ENCODE measurements around the gene ZNF441. TPM values are rescaled to one million over a fixed set of nuclear protein-coding genes. Genes with fewer than 3 reads are reported as not detected.

Gene ZNF441
- total and polyA plus RNA-seq, 10 of the 15 experiments (the other 5 are each of a cell fraction or from before 2014, with no cell fraction given): 1.0 to 9.4 (median 4.3) TPM

GRCh38 chr19:11738746-11739620 lies 27.8 kb upstream of the ZNF441 start, which contains the start of gene ZNF823 (continued):
- peak; percentile 99 for TF ChIP-seq NFYB (IDR thresholded peaks at IDR 0.05; ENCODE audit: insufficient read depth, low read depth, low read length)
- TF ChIP-seq LARP7 (IDR thresholded peaks at IDR 0.05): no peak
- TF ChIP-seq ZNF687 (IDR thresholded peaks at IDR 0.05): 0 out of 2 replicates have a peak, but pooled peaks have one; percentile 5
- no peak for TF ChIP-seq TCF12 (IDR thresholded peaks at IDR 0.05; ENCODE audit: low read depth, low read length)

GRCh38 chr19:11745869-11746268 lies 20.9 kb upstream of the ZNF441 start:
- Histone ChIP-seq H3K4me2 (ENCODE audit: control insufficient read depth, insufficient read depth) (no peak overlapping the region), H3K4me3 (no peak overlapping the region), H3K27me3 (replicated peaks in 1 of 2; ENCODE audit: control insufficient read depth in 2 of 2, insufficient read depth in 2 of 2, low read length in 1 of 2) (no peaks in the 10 kb centered on the region), H3K27ac (ENCODE audit: control insufficient read depth, insufficient read depth) (no peak overlapping the region), H3K36me3 (ENCODE audit: control insufficient read depth in 2 of 2, insufficient read depth in 2 of 2, low read length in 1 of 2) (no peaks in the 10 kb centered on the region), H3K79me2 (ENCODE audit: control insufficient read depth, insufficient read depth, low read length) (no peaks in the 10 kb centered on the region), H3K9me3 (replicated peaks; ENCODE audit: control insufficient read depth, insufficient read depth, low read length) (no peaks in the 10 kb centered on the region), H3K9ac (ENCODE audit: control insufficient read depth, insufficient read depth, low read length) (no peak overlapping the region), H3K4me1 (ENCODE audit: control insufficient read depth, insufficient read depth, low read length) (no peaks in the 10 kb centered on the region), H4K20me1 (ENCODE audit: control insufficient read depth, insufficient read depth) (no peaks in the 10 kb centered on the region), H2AFZ (ENCODE audit: control insufficient read depth, low read depth, low read length) (no peak overlapping the region)
- RAD21 ChIA-PET (ENCODE audit: unreplicated experiment): no interaction called here
- intact Hi-C loops (cut with micrococcal nuclease; ENCODE audit: unreplicated experiment) (no loop called here), in situ Hi-C loops (cut with MboI) (no loop called here)
- POLR2A ChIA-PET: interaction anchor here (0.7 kb wide), 1 partner anchor 1311 kb away, joined by 4 read pairs; no protein-coding TSS in a partner anchor
- no TSS peak for BruUV-seq (replicated peaks)
- SMC1A ChIA-PET (ENCODE audit: uncharacterized antibody, unreplicated experiment): interaction anchor here (0.6 to 1.4 kb wide), 2 partner anchors 12 to 1487 kb away, joined by 3 to 4 read pairs; no protein-coding TSS in a partner anchor
- CTCF ChIA-PET: interaction anchor here (0.6 kb wide), 2 partner anchors 54 to 210 kb away, joined by 3 to 4 read pairs; no protein-coding TSS in a partner anchor
- ATAC-seq (no peak), FAIRE-seq (no peak), DNase-seq (ENCODE audit: low read depth, low spot score) (no peak)
- no peak for TF ChIP-seq SUPT20H (IDR thresholded peaks at IDR 0.05; ENCODE audit: borderline replicate concordance, control insufficient read depth, low read depth, low read length)
- TF ChIP-seq CBX5 (IDR thresholded peaks at IDR 0.05; ENCODE audit: low read depth): no peak
- TF ChIP-seq NFIC (IDR thresholded peaks at IDR 0.05; ENCODE audit: low read depth, low read length): no peak
- no peak for TF ChIP-seq MYC (IDR thresholded peaks at IDR 0.05; ENCODE audit: insufficient read depth, insufficient read length, insufficient replicate concordance, low read length, severe bottlenecking)
- no peak for TF ChIP-seq SP1 (IDR thresholded peaks at IDR 0.05; ENCODE audit: low read depth, low read length)
- TF ChIP-seq NR2C1 (IDR thresholded peaks at IDR 0.05): no peak
- TF ChIP-seq IRF5 (IDR thresholded peaks at IDR 0.05; ENCODE audit: borderline replicate concordance): no peak
- TF ChIP-seq ZBTB4 (CRISPR knock-in tag; IDR thresholded peaks at IDR 0.05): no peak
